Measurements from ENCODE around the gene GLT6D1. TPM values are rescaled to one million over a fixed set of nuclear protein-coding genes. Genes with fewer than 3 reads are reported as not detected.

The GLT6D1 gene
- total and polyA plus RNA-seq, 2 of the 4 experiments (the other 2 are of a cell fraction), result not detected

- TF ChIP-seq FOS (IDR thresholded peaks at IDR 0.05; ENCODE audit: low read depth, low read length), result no peak
These were observed 31.7 kb downstream of the GLT6D1 start (continued) for GRCh38 chr9:135607401-135608293.

GRCh38 chr9:135606885-135607259 lies 32.5 kb downstream of the GLT6D1 start:
- Histone ChIP-seq H2AK5ac (ENCODE audit: low read depth, low read length) (no peak overlapping the region), H3K27ac (ENCODE audit: insufficient read depth, low read length) (no peak overlapping the region), H3K9me3 (ENCODE audit: control insufficient read depth, insufficient read depth, low read length) (no peaks in the 10 kb centered on the region), H3K4me2 (ENCODE audit: low read depth, low read length) (no peak overlapping the region), H3K79me1 (ENCODE audit: low read depth in 1 of 2, low read length in 2 of 2) (no peaks in the 10 kb centered on the region), H3K9me1 (ENCODE audit: insufficient read depth, low read length) (no peaks in the 10 kb centered on the region), H2BK20ac (ENCODE audit: low read depth, low read length) (no peak overlapping the region), H4K20me1 (ENCODE audit: insufficient read depth, low read length) (no peaks in the 10 kb centered on the region), H3K14ac (replicated peaks; ENCODE audit: low read depth, low read length) (no peak overlapping the region), H3K27me3 (ENCODE audit: control insufficient read depth, insufficient read depth, low read length) (no peaks in the 10 kb centered on the region; the same call in 1 of the 2 replicates), H2BK5ac (ENCODE audit: low read depth, low read length, poor library complexity, severe bottlenecking) (no peak overlapping the region), H3K9ac (ENCODE audit: low read depth, low read length) (no peak overlapping the region), H4K5ac (ENCODE audit: low read depth, low read length) (no peak overlapping the region), H4K91ac (ENCODE audit: insufficient read depth, low read depth, low read length) (no peak overlapping the region), H2AFZ (replicated peaks; ENCODE audit: low read length, poor library complexity) (no peak overlapping the region), H4K8ac (ENCODE audit: low read depth in 2 of 2, low read length in 2 of 2) (no peak overlapping the region), H2BK120ac (ENCODE audit: low read depth, low read length) (no peak overlapping the region), H3K36me3 (ENCODE audit: control insufficient read depth, insufficient read depth, low read length) (no peaks in the 10 kb centered on the region), H3K4me1 (ENCODE audit: control insufficient read depth, insufficient read depth, low read length) (no peaks in the 10 kb centered on the region), H3K4me3 (ENCODE audit: insufficient read depth, low read depth, low read length) (no peak overlapping the region), H3K56ac (ENCODE audit: extremely low read depth, insufficient read depth, low read length) (no peak overlapping the region), H2AK9ac (replicated peaks; ENCODE audit: low read depth, low read length, poor library complexity) (no peak overlapping the region), H2BK15ac (ENCODE audit: low read depth, low read length) (no peak overlapping the region), H3K4ac (ENCODE audit: low read depth, low read length) (no peak overlapping the region), H3K23ac (ENCODE audit: low read depth, low read length) (no peak overlapping the region), H3K18ac (ENCODE audit: low read depth, low read length) (no peak overlapping the region)
- 70% methylated on average over 6 of the region's 11 CpGs; no CpG with 5 or more reads in 1 of the 2 experiments for whole genome bisulfite sequencing, 2 experiments (ENCODE audit: extremely low coverage in 2 of 2, insufficient read length in 1 of 2)
- ATAC-seq (ENCODE audit: low read depth), result no peak
- in situ Hi-C loops (cut with MboI; ENCODE audit: low sequenced_read_pairs) (loop anchor here (25.0 kb wide), 1 partner anchor 330 kb away; no protein-coding TSS in a partner anchor), intact Hi-C loops (cut with micrococcal nuclease) (loop anchor here (10.0 kb wide), 1 partner anchor 188 kb away; no protein-coding TSS in a partner anchor), dilution Hi-C loops (cut with HindIII; ENCODE audit: low sequenced_read_pairs, unreplicated experiment) (no loop called here)
- ChIA-PET CTCF (no interaction called here), POLR2A (ENCODE audit: unreplicated experiment) (no interaction called here)
- DNase-seq, result no peak
- no TSS peak for BruUV-seq (replicated peaks)
- TF ChIP-seq NFE2L2 (IDR thresholded peaks at IDR 0.05; ENCODE audit: low read depth, low read length), result no peak
- TF ChIP-seq SMC3 (IDR thresholded peaks at IDR 0.05; ENCODE audit: low read depth, low read length), result no peak
- no peak for TF ChIP-seq MAZ (IDR thresholded peaks at IDR 0.05; ENCODE audit: borderline replicate concordance, low read depth, low read length)
- TF ChIP-seq ELK1 (IDR thresholded peaks at IDR 0.05; ENCODE audit: borderline replicate concordance, low read depth, low read length), result no peak
- no peak for TF ChIP-seq RAD21 (IDR thresholded peaks at IDR 0.05; ENCODE audit: low read length)
- no peak for TF ChIP-seq FOS (IDR thresholded peaks at IDR 0.05; ENCODE audit: low read depth, low read length)

Data from IMR-90 (cell line).